Fibroblast of lung (primary cell): ENCODE data around the gene TMEM120B. TPM values are rescaled to one million over a fixed set of nuclear protein-coding genes. Genes with fewer than 3 reads are reported as not detected.

Experiments
- DNase-seq, 2 donors: peaks; one replicate each; pipeline versions ENCODE4 v3.0.0 to v3.0.0-alpha.2; 2010; ENCODE audit warnings: low read depth in 2 of 2
- H2AFZ ChIP-seq: 2 replicates; pipeline ENCODE4 v1.5.1; 2012; ENCODE audit warnings: low read length, control low read depth, inconsistent platforms
- H3K27ac ChIP-seq: 2 replicates; pipeline ENCODE4 v1.5.1; 2011; ENCODE audit warnings: low read length, control low read depth; ENCODE audit not compliant: insufficient read depth
- H3K27me3 ChIP-seq: 2 replicates; pipeline ENCODE4 v1.5.1; 2011; ENCODE audit warnings: mild to moderate bottlenecking, low read length; ENCODE audit not compliant: control insufficient read depth, insufficient read depth
- H3K36me3 ChIP-seq: 2 replicates; pipeline ENCODE4 v1.5.1; 2011; ENCODE audit warnings: low read length; ENCODE audit not compliant: control insufficient read depth, insufficient read depth
- H3K4me1 ChIP-seq: 2 replicates; pipeline ENCODE4 v1.5.1; 2011; ENCODE audit warnings: low read length; ENCODE audit not compliant: control insufficient read depth, insufficient read depth; ENCODE audit errors: extremely low read depth
- H3K4me2 ChIP-seq: 2 replicates; pipeline ENCODE4 v1.5.1; 2011; ENCODE audit warnings: low read length, control low read depth; ENCODE audit not compliant: insufficient read depth; ENCODE audit errors: extremely low read depth
- H3K4me3 ChIP-seq, 4 experiments: fragments of 200-600 bp in 1 of 4; sonication (generic) in 1 of 4; replicated peaks in 1 of 4; 2 replicates each; pipeline ENCODE4 v1.5.1; 2011 to 2016; ENCODE audit warnings: low read length in 4 of 4, low read depth in 3 of 4, mild to moderate bottlenecking in 3 of 4, control low read depth in 2 of 4, inconsistent platforms in 1 of 4, mixed read lengths in 1 of 4; ENCODE audit not compliant: insufficient read depth in 1 of 4; ENCODE audit errors: control extremely low read depth in 1 of 4
- H3K79me2 ChIP-seq: 2 replicates; pipeline ENCODE4 v1.5.1; 2012; ENCODE audit warnings: mild to moderate bottlenecking, low read length, inconsistent platforms; ENCODE audit not compliant: control insufficient read depth, insufficient read depth
- H3K9ac ChIP-seq: 2 replicates; pipeline ENCODE4 v1.5.1; 2011; ENCODE audit warnings: mild to moderate bottlenecking, low read length, control low read depth; ENCODE audit not compliant: insufficient read depth
- H3K9me3 ChIP-seq: 2 replicates; pipeline ENCODE4 v1.5.1; 2012; ENCODE audit warnings: low read depth, low read length; ENCODE audit not compliant: control insufficient read depth, insufficient read depth
- H4K20me1 ChIP-seq: 2 replicates; pipeline ENCODE4 v1.5.1; 2011; ENCODE audit warnings: low read length; ENCODE audit not compliant: control insufficient read depth, insufficient read depth; ENCODE audit errors: extremely low read depth
- CTCF ChIP-seq, 2 donors: IDR thresholded peaks in 1 of 2; conservative IDR thresholded peaks in 1 of 2; 1 replicate in 1 of 2; 2 replicates in 1 of 2; pipeline ENCODE4 v1.5.1; 2011 to 2012; ENCODE audit warnings: low read length in 2 of 2, control low read depth in 1 of 2, inconsistent platforms in 1 of 2, low read depth in 1 of 2, mild to moderate bottlenecking in 1 of 2
- EZH2 ChIP-seq: IDR thresholded peaks from 2 replicates; pipeline ENCODE4 v1.5.1; 2012; ENCODE audit warnings: low read length, control low read depth, mild to moderate bottlenecking; ENCODE audit errors: missing control alignments
- polyA plus RNA-seq, 2 donors: library from polyadenylated mRNA; depleted of rRNA in 1 of 2; stranded (reverse) in 1 of 2; unstranded in 1 of 2; fragments of >200 nt; gene quantifications; 2 replicates each; pipeline ENCODE4 v1.2.1, GENCODE V29; 2011 to 2012; ENCODE audit warnings: missing spikeins in 1 of 2
- total RNA-seq: library from RNA; depleted of rRNA; stranded (reverse); fragments of >200 nt; gene quantifications from 2 replicates; pipeline ENCODE4 v1.2.1, GENCODE V29; 2014

The TMEM120B gene
- total and polyA plus RNA-seq, 2 donors (not counting 1 experiment from before 2014, with no cell fraction given): 8.6 TPM

- no peaks in the 10 kb centered on the region for H4K20me1 ChIP-seq
- no peak overlapping the region for H3K4me3 ChIP-seq
- no peak overlapping the region for H3K27ac ChIP-seq
- H3K9ac ChIP-seq: no peak overlapping the region
- H3K36me3 ChIP-seq: peaks cover 28% of the 10 kb centered on the region
- no peaks in the 10 kb centered on the region for H3K4me1 ChIP-seq
- H3K27me3 ChIP-seq: no peaks in the 10 kb centered on the region
- DNase-seq: no peak
- TF ChIP-seq EZH2 (no peak), CTCF (conservative IDR thresholded peaks at IDR 0.05 in 1 of 2, IDR thresholded peaks at IDR 0.05 in 1 of 2; ENCODE audit: low read depth in 1 of 2, low read length in 2 of 2) (no peak)
- H3K4me2 ChIP-seq: no peak overlapping the region
- no peak overlapping the region for H2AFZ ChIP-seq
- H3K79me2 ChIP-seq: no peaks in the 10 kb centered on the region
- no peaks in the 10 kb centered on the region for H3K9me3 ChIP-seq
Observed at GRCh38 chr12:121830588-121831265, 118.2 kb downstream of the TMEM120B start.

Other genes with a start within 250 kb of the TMEM120B start
- gene KDM2B, start 131.7 kb upstream of the TMEM120B start, total RNA-seq: 13.1 and 21.6 TPM in 2 replicates
- gene KDM2B, start 131.7 kb upstream of the TMEM120B start, polyA plus RNA-seq: 9.8 and 18.7 TPM in 2 replicates
- gene ORAI1, start 86.2 kb upstream of the TMEM120B start, total RNA-seq: 5.6 and 8.1 TPM in 2 replicates
- 7.4 and 13.0 TPM in 2 replicates for gene ORAI1, start 86.2 kb upstream of the TMEM120B start, polyA plus RNA-seq
- 0.77 and 0.83 TPM in 2 replicates for gene MORN3, start 43.1 kb upstream of the TMEM120B start, total RNA-seq
- 0.23 and 0.61 TPM in 2 replicates for gene MORN3, start 43.1 kb upstream of the TMEM120B start, polyA plus RNA-seq
- gene RHOF, start 80.9 kb downstream of the TMEM120B start, total RNA-seq: 5.6 and 6.8 TPM in 2 replicates
- 2.3 and 4.8 TPM in 2 replicates for gene RHOF, start 80.9 kb downstream of the TMEM120B start, polyA plus RNA-seq
- gene SETD1B, start 91.3 kb downstream of the TMEM120B start, total RNA-seq: 2.1 and 3.5 TPM in 2 replicates
- 1.2 and 1.7 TPM in 2 replicates for gene SETD1B, start 91.3 kb downstream of the TMEM120B start, polyA plus RNA-seq
- gene HPD, start 146.1 kb downstream of the TMEM120B start, total RNA-seq: 0.17 and 0.26 TPM in 2 replicates
- 0.36 and 0.55 TPM in 2 replicates for gene HPD, start 146.1 kb downstream of the TMEM120B start, polyA plus RNA-seq
- gene PSMD9, start 176.0 kb downstream of the TMEM120B start, total RNA-seq: 38.8 and 73.5 TPM in 2 replicates
- gene PSMD9, start 176.0 kb downstream of the TMEM120B start, polyA plus RNA-seq: 77.7 and 98.1 TPM in 2 replicates
- 3.9 and 7.9 TPM in 2 replicates for gene CFAP251, start 205.8 kb downstream of the TMEM120B start, total RNA-seq
- gene CFAP251, start 205.8 kb downstream of the TMEM120B start, polyA plus RNA-seq: 2.7 and 4.4 TPM in 2 replicates